GM12872 (cell line): ENCODE results near the gene EPHA2.

Source experiments
- CTCF ChIP-seq: IDR thresholded peaks from 3 replicates; pipeline ENCODE4 v1.5.1; 2011; ENCODE audit warnings: low read depth, mild to moderate bottlenecking, low read length, moderate library complexity; ENCODE audit not compliant: insufficient read depth

EPHA2 gene

GRCh38 chr1:16168622-16169360 lies 12.9 kb upstream of the EPHA2 start:
- TF ChIP-seq CTCF: no peak

GRCh38 chr1:16167331-16168143 lies 11.7 kb upstream of the EPHA2 start:
- TF ChIP-seq CTCF: no peak

GRCh38 chr1:16166117-16166516 lies 10.2 kb upstream of the EPHA2 start:
- no peak for TF ChIP-seq CTCF

GRCh38 chr1:16165548-16165947 lies 9.7 kb upstream of the EPHA2 start:
- TF ChIP-seq CTCF: no peak

GRCh38 chr1:16165073-16165364 lies 9.2 kb upstream of the EPHA2 start:
- no peak for TF ChIP-seq CTCF

GRCh38 chr1:16164213-16165072 lies 8.6 kb upstream of the EPHA2 start:
- no peak for TF ChIP-seq CTCF
